Measurements from ENCODE around the gene ALOX15B.
A peak's percentile ranks its signal among the peaks of the same experiment; 100 is the strongest.
"Not testable (repeated sequence)": the region's sequence is repeated elsewhere in the genome, so short reads cannot be mapped to it uniquely, and the experiment has no call there.

Gene ALOX15B

DNA sequence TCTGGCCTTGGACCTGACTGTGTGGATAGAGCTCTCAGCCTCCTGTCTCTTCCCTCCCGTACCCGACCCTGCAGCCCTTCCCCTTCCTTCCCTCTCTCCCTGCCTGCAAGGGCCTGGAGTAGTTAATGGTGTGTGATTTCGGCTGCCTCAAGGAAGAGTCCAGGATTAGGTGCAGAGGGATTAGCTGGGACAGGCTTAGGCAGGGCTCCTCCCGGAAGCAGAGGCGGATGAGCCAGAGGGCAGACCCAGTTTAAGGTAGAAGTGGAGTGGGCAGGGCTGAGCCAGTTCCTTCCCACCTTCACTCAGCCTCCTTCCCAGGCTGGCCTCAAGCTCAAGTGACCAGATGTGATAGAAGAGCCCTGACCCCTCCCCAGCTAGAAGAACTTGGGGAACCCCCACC is 19.7 kb upstream of the ALOX15B start:
- Mint-ChIP-seq H3K27ac (peak overlapping the region; percentile 86), H3K9me3 (no peaks in the 10 kb centered on the region)
- intact Hi-C loops (cut with micrococcal nuclease), result loop anchor here (5.0 kb wide), 1 partner anchor 38 kb away; no protein-coding TSS in a partner anchor

DNA sequence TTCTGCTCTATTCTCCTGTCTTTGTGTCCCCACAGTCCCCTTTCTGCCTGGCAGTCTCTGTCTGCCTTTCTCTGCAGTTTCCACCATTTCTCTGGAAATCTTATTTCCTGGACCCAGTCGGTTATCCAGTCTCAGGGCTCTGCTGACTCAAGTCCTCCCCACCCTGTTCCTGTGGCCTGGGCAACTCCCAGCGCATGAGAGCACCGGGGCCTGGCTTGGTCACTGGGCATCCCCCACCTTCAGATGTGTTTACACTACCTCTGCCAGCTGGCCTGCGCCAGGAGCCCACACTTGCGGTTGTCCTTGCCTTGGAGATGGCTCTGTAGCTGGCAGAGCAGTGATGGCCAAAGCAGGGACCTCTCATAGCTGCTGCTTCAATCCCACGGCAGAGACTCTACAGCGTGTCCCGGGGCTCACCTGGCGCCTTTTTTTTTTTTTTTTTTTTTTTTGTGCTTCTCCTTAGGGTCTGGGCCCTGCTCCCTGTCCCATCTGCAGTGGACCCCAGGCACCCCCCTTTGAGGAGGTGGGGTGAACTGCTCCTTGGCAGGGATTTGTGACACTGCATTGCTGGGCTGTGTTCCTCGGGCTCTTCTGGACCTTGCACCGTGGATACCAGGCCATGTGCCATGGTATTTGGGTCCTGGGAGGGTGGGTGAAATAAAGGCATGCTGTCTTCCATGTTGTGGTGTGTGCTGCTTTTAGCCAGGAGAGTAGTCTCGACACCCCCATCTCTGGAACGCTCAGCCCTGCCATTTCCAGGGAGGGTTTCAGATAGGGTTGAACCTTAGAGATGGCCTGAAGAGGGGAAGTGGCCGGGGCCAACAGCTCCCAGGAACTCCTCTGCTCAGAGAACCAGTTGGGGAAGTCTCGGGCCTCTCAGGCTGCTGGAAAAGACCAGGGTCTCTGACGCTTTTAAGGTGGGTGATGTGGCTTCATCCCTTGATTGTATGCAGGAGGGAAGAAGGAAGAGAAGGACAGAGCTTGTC is 18.9 kb upstream of the ALOX15B start:
- H3K9me3 Mint-ChIP-seq, result no peaks in the 10 kb centered on the region
- H3K27ac Mint-ChIP-seq, result peak overlapping the region; percentile 86
- intact Hi-C loops (cut with micrococcal nuclease), result loop anchor here (5.0 kb wide), 1 partner anchor 37 kb away; no protein-coding TSS in a partner anchor
- no peaks in the 10 kb centered on the region for H3K36me3 Mint-ChIP-seq (ENCODE audit: low read depth)
- H3K4me3 Mint-ChIP-seq, result peak overlapping the region; percentile 25
- H3K27me3 Mint-ChIP-seq, result peaks cover 18% of the 10 kb centered on the region
- peaks cover 81% of the 10 kb centered on the region for H3K4me1 Mint-ChIP-seq (ENCODE audit: low read depth)

More for the DNA sequence above, 19.7 kb upstream of the ALOX15B start:
- Mint-ChIP-seq H3K36me3 (ENCODE audit: low read depth) (no peaks in the 10 kb centered on the region), H3K4me1 (ENCODE audit: low read depth) (peaks cover 75% of the 10 kb centered on the region), H3K27me3 (peaks cover 20% of the 10 kb centered on the region), H3K4me3 (peak overlapping the region; percentile 27)

DNA sequence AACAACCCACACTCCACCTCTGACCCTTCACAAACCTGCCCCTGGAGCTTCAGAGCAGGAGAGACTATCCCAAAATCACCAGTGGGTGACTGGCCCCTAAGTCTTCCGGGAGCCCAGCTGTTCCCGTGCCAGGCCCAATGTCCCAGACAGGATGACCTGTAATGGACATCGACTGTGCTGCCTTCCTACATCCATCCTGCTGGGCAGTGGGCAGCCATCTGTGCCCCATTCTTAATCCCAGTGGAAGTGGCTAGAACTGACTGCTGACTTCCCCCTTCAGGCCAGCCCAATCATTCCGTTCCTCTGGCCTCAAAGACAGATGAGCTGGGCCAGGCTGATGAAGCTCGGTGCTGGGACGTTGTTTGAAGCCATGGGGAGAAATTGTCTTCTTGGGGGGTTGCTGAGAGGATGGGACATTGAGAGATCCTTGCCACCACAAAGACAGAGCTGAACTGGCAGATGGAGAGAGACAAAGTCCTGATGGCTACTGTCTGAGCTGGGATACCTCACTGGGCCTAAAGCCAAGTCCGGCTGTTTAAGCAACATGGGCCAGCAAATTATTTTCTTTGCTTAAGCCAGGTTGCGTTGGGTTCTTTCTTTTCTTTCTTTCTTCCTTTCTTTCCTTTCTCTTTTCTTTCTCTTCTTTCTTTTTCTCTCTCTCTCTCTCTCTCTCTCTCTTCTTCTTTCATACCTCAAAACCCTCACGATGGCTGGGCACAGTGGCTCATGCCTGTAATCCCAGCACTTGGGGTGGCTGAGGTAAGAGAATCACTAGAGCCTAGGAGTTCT is 17.9 kb upstream of the ALOX15B start:
- Mint-ChIP-seq H3K4me1 (ENCODE audit: low read depth) (peaks cover 82% of the 10 kb centered on the region), H3K27me3 (peaks cover 9% of the 10 kb centered on the region), H3K9me3 (no peaks in the 10 kb centered on the region), H3K4me3 (peak overlapping the region; percentile 32), H3K27ac (peak overlapping the region; percentile 86), H3K36me3 (ENCODE audit: low read depth) (no peaks in the 10 kb centered on the region)
- intact Hi-C loops (cut with micrococcal nuclease), result no loop called here

DNA sequence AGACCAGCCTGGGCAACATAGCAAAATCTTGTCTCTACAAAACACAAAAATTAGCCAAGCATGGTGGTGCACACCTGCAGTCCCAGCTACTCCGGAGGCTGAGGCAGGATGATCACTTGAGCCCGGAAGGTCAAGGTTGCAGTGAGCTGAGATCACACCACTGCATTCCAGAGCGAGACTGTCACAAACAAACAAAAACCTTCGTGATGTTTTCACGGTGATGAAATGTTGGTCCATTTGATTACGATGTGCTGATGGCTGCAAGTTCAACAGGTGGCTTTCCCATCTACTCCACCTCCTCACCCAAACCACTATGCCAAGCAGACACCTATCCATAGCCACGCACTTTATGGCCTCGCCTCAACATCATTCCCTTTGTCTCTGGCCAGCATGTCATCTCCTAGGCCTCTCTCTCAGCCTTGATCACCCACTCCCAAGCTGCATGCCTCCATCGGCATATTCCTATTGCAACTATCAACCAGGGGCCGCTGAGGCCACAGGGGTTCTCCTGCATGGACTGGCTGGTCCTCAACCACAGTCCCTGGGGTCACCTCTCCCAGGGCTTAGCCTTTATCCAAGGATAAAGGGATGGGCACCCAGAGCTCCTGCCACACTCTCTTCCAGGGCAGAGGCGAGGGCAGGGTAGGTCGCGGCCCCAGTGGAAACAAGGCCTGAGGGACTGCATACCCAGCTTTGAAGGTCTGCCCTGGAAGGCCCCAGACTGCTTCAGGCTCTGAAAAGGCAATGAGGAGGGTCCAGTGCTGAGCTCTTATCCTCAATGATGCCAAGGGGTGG is 17.1 kb upstream of the ALOX15B start:
- intact Hi-C loops (cut with micrococcal nuclease), result no loop called here
- H3K4me1 Mint-ChIP-seq (ENCODE audit: low read depth), result peaks cover 74% of the 10 kb centered on the region
- no peak overlapping the region for H3K4me3 Mint-ChIP-seq
- H3K9me3 Mint-ChIP-seq, result no peaks in the 10 kb centered on the region
- H3K27ac Mint-ChIP-seq, result peak overlapping the region; percentile 86
- H3K27me3 Mint-ChIP-seq, result peaks cover 2% of the 10 kb centered on the region
- no peaks in the 10 kb centered on the region for H3K36me3 Mint-ChIP-seq (ENCODE audit: low read depth)

DNA sequence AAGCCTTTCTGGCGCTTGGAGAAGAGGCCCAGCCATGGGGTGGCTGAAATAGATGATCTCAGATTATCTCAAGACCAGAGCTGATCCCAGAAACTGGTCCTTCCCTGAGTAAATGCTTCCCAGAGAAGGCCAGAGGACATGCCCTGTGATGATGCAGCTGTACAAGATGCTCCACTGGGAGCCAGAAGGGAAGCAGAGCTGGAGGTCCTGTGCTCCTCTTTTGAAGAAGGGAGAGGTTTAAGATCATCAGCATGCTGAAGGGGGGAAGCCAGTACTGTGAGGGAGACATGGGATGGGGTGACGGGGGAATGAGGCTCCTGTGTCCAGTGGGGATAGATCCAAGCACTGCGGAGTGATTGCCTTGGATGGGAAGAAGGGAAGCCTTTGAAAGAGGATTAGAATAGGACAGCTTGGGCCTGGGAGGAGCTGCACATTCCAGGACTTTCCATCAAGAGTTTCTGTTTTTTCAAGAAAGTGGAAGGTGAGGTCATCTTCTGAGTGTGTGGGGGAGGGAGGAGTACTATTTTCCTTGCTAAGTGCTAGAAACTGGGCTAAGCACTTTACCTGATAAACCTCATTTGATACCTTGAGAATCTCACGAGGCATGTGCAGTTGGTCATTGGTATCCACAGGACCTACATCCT is 16.4 kb upstream of the ALOX15B start:
- intact Hi-C loops (cut with micrococcal nuclease), result no loop called here
- Mint-ChIP-seq H3K27ac (peak overlapping the region; percentile 86), H3K9me3 (no peaks in the 10 kb centered on the region), H3K4me3 (no peak overlapping the region), H3K36me3 (ENCODE audit: low read depth) (no peaks in the 10 kb centered on the region), H3K4me1 (ENCODE audit: low read depth) (peaks cover 67% of the 10 kb centered on the region), H3K27me3 (no peaks in the 10 kb centered on the region)

DNA sequence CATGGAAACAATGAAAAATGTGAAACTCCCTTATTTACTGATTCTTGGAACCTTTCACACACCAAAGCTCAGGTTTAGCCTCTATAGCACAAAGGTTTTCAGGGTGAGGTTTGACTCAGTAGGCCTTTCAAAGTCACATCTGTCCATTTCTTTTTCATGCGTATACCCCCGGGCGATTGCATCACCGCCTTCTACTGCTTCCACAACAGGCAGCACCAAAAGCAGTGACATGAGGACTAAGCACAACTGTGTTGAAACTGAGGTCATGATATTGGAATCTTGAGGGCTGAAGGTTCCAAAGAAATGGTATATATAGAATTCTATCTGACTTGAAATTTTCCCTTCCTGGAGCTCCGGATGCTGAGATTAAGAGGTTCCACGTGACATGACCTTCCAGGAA is 14.7 kb upstream of the ALOX15B start:
- intact Hi-C loops (cut with micrococcal nuclease); H3K36me3 Mint-ChIP-seq (ENCODE audit: low read depth); H3K4me3 Mint-ChIP-seq; H3K27me3 Mint-ChIP-seq; H3K9me3 Mint-ChIP-seq: not testable (repeated sequence)
- H3K4me1 Mint-ChIP-seq (ENCODE audit: low read depth), result peaks cover 63% of the 10 kb centered on the region
- peak overlapping the region; percentile 31 for H3K27ac Mint-ChIP-seq

DNA sequence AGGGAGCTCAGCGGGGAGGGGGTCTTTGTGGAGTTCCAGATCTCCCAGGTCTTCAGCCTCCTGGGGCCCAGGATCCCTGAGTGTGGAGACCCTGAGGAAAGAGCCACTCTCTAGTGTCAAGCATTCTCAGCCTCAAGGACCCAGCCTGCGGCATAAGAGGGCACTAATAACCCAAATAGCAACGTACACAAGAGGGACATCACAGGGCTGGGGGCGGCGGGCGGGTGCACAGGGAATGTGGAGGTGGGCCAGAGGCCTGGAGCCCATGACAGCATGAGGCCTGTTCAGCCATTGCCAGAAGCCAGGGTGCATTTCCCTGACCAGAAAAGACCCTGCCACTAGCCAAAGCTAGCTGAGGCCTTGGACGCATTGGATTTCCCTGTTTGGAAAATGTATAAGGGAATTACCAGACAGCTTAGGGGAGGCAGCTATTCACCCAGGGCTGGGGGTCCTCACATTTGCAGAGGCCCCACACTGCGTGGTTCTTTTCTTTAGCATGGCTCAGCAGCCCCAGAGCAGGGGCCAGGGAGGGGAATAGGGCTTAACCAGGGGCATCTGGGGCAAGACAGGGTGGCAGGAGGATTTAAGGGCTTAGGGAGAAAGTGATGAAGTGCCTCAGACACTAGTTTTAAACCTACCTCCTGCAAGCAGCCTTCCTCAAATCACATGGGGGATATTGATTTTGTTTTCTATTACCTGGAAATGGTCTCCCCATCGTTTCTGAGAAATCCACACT is 13.5 kb upstream of the ALOX15B start:
- H3K36me3 Mint-ChIP-seq (ENCODE audit: low read depth), result no peaks in the 10 kb centered on the region
- H3K9me3 Mint-ChIP-seq, result no peaks in the 10 kb centered on the region
- peak overlapping the region; percentile 31 for H3K27ac Mint-ChIP-seq
- no peak overlapping the region for H3K4me3 Mint-ChIP-seq
- H3K4me1 Mint-ChIP-seq (ENCODE audit: low read depth), result peaks cover 51% of the 10 kb centered on the region
- intact Hi-C loops (cut with micrococcal nuclease), result no loop called here
- peaks cover 6% of the 10 kb centered on the region for H3K27me3 Mint-ChIP-seq

DNA sequence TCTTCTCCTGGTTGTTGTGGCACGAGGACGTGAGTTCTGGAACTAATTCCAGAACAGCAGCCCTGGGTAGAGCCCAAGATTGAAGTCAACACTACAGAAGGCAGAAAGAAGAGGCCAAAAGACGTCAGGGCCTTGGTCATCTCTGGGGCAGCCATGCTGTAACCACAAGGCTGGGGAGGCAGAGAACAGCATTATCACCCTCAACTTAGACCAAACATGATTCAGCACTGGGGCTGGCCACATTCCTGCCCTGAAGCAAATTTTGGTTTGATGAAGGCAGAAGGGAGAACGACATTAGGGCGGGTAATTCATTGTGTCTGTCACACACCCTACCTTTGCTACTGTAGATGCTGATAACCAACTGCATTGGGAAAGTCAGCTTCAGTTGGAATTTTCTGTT is 9.7 kb upstream of the ALOX15B start:
- intact Hi-C loops (cut with micrococcal nuclease), result no loop called here
- H3K27ac Mint-ChIP-seq, result peak overlapping the region; percentile 27
- H3K4me3 Mint-ChIP-seq, result no peak overlapping the region
- H3K27me3 Mint-ChIP-seq, result peaks cover 6% of the 10 kb centered on the region
- H3K4me1 Mint-ChIP-seq (ENCODE audit: low read depth), result peaks cover 30% of the 10 kb centered on the region
- H3K9me3 Mint-ChIP-seq, result no peaks in the 10 kb centered on the region
- no peaks in the 10 kb centered on the region for H3K36me3 Mint-ChIP-seq (ENCODE audit: low read depth)

DNA sequence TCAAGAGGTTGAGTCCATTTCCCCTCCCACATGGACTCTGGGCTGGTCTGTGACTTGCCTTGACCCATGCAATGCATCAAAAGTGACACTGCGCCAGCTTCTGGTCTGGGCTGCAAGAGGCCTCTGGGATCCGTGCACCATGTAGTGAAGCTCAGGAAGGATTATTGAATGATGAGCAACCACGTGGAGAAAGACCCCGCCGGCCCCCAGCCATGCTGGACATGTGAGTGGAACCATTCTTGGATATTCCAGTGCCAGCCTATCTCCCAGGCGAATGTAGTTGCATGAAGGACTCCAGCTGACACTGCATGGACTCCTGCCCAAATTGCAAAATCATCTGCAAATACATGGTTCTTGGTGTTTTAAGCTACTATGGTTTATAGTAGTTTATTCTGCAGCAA is 7.6 kb upstream of the ALOX15B start:
- Mint-ChIP-seq H3K9me3 (no peaks in the 10 kb centered on the region), H3K4me3 (no peak overlapping the region), H3K27ac (no peak overlapping the region), H3K36me3 (ENCODE audit: low read depth) (no peaks in the 10 kb centered on the region), H3K4me1 (ENCODE audit: low read depth) (peaks cover 17% of the 10 kb centered on the region), H3K27me3 (peaks cover 6% of the 10 kb centered on the region)
- intact Hi-C loops (cut with micrococcal nuclease), result no loop called here

DNA sequence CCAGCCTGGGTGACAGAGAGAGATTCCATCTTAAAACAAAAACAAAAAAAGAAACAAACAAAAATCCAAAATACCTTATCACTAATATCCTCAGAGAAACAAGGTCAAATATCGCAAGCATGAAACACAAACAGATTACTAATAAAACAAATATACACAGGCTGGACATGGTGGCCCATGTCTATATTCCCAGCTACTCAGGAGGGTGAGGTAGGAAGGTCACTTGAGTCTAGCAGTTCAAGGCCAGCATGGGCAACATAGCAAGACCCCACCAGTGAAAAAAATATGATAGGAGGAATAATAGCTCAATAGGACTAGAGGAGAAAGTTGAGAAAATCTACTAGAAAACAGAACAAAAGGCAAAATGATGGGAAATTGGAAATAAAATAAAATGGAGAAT is 6.9 kb upstream of the ALOX15B start:
- intact Hi-C loops (cut with micrococcal nuclease), result no loop called here
- Mint-ChIP-seq H3K4me3 (no peak overlapping the region), H3K4me1 (ENCODE audit: low read depth) (peaks cover 17% of the 10 kb centered on the region), H3K27me3 (peaks cover 6% of the 10 kb centered on the region), H3K36me3 (ENCODE audit: low read depth) (no peaks in the 10 kb centered on the region), H3K9me3 (no peaks in the 10 kb centered on the region), H3K27ac (no peak overlapping the region)

DNA sequence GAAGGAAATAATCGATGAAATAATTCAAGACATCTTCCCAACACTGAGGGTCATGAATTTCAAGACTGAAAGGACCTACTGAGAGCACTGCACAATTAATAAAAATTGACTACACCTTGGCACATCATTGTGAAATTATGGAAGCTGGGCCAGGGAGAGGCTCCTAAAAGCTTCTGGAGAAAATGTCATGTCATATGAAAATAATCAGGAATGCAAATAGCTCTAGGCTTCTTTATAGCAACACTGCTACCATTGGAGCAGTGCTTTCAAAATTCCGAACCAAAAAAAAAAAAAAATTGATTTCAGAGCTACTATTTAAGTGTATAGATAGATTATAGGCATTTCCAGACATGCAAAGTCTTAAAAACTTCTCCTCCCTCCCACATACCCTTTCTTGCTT is 6.4 kb upstream of the ALOX15B start:
- no peaks in the 10 kb centered on the region for H3K9me3 Mint-ChIP-seq
- H3K4me3 Mint-ChIP-seq, result no peak overlapping the region
- H3K27me3 Mint-ChIP-seq, result peaks cover 6% of the 10 kb centered on the region
- intact Hi-C loops (cut with micrococcal nuclease), result no loop called here
- no peaks in the 10 kb centered on the region for H3K36me3 Mint-ChIP-seq (ENCODE audit: low read depth)
- H3K4me1 Mint-ChIP-seq (ENCODE audit: low read depth), result peaks cover 18% of the 10 kb centered on the region
- no peak overlapping the region for H3K27ac Mint-ChIP-seq

DNA sequence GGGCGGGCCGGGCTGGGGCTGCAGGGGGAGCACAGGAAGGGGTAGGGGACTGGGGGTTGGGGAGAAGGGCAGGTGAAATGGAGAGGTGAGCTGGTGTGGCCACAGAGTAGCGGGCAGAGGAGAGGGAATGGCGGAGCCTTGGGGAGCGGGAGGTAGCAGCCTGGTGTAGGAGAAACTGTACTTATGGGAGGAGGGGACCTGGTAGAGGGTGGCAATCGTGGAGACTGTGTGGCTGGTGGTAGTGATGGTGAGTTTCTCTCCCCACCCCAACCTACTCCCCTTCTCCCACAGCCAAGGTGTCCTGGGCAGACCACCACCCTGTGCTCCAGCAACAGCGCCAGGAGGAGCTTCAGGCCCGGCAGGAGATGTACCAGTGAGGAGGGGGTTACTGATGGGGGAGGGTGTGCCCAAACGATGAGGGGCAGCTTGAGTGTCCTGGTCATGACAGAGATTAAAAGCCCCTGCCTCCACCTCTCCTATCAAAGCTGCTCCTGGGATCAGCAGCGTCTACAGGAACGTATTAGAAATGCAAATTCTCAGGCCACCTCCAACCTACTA is 831 bp downstream of the ALOX15B start:
- Mint-ChIP-seq H3K4me3 (peak overlapping the region; percentile 57), H3K27ac (peak overlapping the region; percentile 72)

More for the DNA sequence above, 831 bp downstream of the ALOX15B start:
- Mint-ChIP-seq H3K9me3 (no peaks in the 10 kb centered on the region), H3K4me1 (ENCODE audit: low read depth) (peaks cover 66% of the 10 kb centered on the region), H3K36me3 (ENCODE audit: low read depth) (no peaks in the 10 kb centered on the region), H3K27me3 (peaks cover 14% of the 10 kb centered on the region)
- intact Hi-C loops (cut with micrococcal nuclease), result loop anchor here (2.0 kb wide), 2 partner anchors 23 to 127 kb away; no protein-coding TSS in a partner anchor

All from dendritic cell treated with granulocyte-macrophage colony-stimulating factor and Interleukin-4, amounts not matched to agents 40 ng/mL and 50 ng/mL, for 4 days (primary cell).